ENCODE results near the gene IL17B.

DNA sequence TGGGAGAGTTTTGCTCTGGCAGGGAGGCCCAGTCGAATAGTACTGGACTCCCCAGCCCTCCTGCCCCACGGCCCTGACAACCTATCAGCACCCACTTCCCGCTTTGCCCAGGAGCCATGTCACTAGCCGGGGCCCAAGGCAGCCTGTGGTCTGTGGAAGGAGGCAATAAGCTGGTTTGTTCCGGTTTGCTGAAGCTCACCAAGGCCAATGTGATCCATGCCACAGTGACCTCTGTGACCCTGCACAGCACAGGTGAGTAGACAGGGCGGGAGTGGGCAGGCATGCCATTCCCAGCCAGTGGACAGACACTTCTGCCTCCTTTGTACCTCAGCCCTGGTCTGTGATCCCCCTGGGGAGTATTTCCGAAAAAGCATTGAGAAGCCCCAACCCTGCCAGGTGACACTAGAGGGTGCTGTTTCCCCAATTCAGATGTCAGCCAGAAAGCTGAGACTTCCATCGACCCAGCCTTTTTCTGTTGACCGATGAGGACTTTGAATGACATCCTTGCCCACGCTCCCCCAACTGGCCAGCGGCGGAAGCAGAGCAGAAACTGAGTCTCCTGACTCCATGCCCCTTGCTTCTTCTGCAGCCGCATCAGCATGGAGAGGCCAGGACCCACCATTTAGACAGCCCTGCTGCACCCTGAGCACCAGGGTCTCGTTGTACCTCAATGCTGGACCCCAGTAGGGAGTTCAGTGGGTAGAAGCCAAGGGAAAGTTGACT, 11.7 kb downstream of the IL17B start:
- TF ChIP-seq, protein P1, sequence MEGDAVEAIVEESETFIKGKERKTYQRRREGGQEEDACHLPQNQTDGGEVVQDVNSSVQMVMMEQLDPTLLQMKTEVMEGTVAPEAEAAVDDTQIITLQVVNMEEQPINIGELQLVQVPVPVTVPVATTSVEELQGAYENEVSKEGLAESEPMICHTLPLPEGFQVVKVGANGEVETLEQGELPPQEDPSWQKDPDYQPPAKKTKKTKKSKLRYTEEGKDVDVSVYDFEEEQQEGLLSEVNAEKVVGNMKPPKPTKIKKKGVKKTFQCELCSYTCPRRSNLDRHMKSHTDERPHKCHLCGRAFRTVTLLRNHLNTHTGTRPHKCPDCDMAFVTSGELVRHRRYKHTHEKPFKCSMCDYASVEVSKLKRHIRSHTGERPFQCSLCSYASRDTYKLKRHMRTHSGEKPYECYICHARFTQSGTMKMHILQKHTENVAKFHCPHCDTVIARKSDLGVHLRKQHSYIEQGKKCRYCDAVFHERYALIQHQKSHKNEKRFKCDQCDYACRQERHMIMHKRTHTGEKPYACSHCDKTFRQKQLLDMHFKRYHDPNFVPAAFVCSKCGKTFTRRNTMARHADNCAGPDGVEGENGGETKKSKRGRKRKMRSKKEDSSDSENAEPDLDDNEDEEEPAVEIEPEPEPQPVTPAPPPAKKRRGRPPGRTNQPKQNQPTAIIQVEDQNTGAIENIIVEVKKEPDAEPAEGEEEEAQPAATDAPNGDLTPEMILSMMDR (conservative IDR thresholded peaks at IDR 0.05; ENCODE audit: low read length), result peak; percentile 92
- TF ChIP-seq EZH2phosphoT487 (IDR thresholded peaks at IDR 0.05; ENCODE audit: borderline replicate concordance, low read depth, low read length), result no peak

Data from OCI-LY7 (cell line).